PC-3 (cell line): ENCODE results near the gene TSEN15.

Source experiments
- EZH2phosphoT487 ChIP-seq: fragments of 300-600 bp; sonication (generic); IDR thresholded peaks from 2 replicates; pipeline ENCODE4 v1.6.1; 2018; ENCODE audit warnings: mild to moderate bottlenecking, antibody characterized with exemption, low read length, borderline replicate concordance
- TF ChIP-seq, protein P1 (sequence below): fragments of 300-600 bp; sonication (generic); conservative IDR thresholded peaks from 2 replicates; pipeline ENCODE4 v1.5.1; 2017; ENCODE audit warnings: antibody characterized with exemption, low read depth, mild to moderate bottlenecking, low read length

DNA sequence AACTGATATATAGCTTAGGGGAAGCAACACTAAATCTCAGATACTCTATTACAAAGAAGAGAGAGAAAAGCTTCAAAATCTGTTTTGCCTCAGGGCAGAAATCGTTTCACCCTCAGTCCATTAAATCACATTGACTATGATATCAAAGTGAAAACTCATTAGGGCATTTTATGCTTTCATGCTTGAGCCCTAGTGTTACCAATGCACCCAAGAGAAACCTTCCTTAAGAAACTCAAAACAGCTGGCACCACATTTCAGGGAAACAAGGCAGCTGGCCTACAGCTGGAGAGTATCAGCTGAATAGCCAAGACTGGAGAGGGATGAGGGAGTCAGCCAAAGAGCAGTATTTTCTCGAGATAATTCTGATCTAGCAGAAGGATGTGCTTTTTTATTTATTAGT, 28.9 kb upstream of the TSEN15 start:
- TF ChIP-seq, protein P1, sequence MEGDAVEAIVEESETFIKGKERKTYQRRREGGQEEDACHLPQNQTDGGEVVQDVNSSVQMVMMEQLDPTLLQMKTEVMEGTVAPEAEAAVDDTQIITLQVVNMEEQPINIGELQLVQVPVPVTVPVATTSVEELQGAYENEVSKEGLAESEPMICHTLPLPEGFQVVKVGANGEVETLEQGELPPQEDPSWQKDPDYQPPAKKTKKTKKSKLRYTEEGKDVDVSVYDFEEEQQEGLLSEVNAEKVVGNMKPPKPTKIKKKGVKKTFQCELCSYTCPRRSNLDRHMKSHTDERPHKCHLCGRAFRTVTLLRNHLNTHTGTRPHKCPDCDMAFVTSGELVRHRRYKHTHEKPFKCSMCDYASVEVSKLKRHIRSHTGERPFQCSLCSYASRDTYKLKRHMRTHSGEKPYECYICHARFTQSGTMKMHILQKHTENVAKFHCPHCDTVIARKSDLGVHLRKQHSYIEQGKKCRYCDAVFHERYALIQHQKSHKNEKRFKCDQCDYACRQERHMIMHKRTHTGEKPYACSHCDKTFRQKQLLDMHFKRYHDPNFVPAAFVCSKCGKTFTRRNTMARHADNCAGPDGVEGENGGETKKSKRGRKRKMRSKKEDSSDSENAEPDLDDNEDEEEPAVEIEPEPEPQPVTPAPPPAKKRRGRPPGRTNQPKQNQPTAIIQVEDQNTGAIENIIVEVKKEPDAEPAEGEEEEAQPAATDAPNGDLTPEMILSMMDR = no peak
- no peak for TF ChIP-seq EZH2phosphoT487
